Vagina (tissue), 2 donors: ENCODE measurements around the gene MPPED1.

Source experiments
- POLR2A ChIP-seq, 2 donors: fragments of 450-650 bp; IDR thresholded peaks; one replicate each; pipeline ENCODE4 v1.6.1; 2017; ENCODE audit warnings: antibody characterized with exemption in 2 of 2, mild to moderate bottlenecking in 2 of 2, moderate library complexity in 2 of 2
- POLR2AphosphoS5 ChIP-seq, 2 donors: sonication (generic); formaldehyde crosslinking; IDR thresholded peaks; one replicate each; pipeline ENCODE4 v1.9.0; 2017; ENCODE audit warnings: antibody characterized with exemption in 2 of 2, mild to moderate bottlenecking in 2 of 2, low read depth in 1 of 2; ENCODE audit not compliant: insufficient read depth in 1 of 2
- TF ChIP-seq, protein P1 (sequence below), 3 experiments: fragments of 450-650 bp in 2 of 3; fragments of 200-600 bp in 1 of 3; sonication (generic) in 1 of 3; IDR thresholded peaks; one replicate each; pipeline ENCODE4 v1.5.1; 2017 to 2019; ENCODE audit warnings: antibody characterized with exemption in 3 of 3, mild to moderate bottlenecking in 2 of 3, moderate library complexity in 2 of 3

DNA sequence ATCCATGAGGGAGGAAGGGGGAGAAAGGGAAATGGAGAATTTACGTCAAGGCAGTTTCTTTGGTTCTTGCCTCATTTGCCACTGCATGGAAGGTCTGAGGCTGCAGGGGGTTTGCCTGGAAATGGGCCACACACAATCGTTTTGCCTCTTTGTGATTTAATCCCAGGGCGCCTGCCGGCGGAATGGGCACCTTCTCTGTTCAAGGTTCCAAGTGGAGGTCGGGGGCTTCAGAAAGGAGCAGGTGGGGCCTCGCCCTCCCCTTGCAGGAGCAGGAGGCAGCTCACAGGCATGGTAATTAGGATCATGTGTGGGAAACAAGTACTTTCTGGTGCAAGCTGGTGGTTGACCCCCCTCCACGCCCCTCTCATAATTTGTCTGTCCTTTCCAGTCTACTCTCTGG lies 29.9 kb downstream of the MPPED1 start:
- TF ChIP-seq, protein P1, sequence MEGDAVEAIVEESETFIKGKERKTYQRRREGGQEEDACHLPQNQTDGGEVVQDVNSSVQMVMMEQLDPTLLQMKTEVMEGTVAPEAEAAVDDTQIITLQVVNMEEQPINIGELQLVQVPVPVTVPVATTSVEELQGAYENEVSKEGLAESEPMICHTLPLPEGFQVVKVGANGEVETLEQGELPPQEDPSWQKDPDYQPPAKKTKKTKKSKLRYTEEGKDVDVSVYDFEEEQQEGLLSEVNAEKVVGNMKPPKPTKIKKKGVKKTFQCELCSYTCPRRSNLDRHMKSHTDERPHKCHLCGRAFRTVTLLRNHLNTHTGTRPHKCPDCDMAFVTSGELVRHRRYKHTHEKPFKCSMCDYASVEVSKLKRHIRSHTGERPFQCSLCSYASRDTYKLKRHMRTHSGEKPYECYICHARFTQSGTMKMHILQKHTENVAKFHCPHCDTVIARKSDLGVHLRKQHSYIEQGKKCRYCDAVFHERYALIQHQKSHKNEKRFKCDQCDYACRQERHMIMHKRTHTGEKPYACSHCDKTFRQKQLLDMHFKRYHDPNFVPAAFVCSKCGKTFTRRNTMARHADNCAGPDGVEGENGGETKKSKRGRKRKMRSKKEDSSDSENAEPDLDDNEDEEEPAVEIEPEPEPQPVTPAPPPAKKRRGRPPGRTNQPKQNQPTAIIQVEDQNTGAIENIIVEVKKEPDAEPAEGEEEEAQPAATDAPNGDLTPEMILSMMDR (IDR thresholded peaks at IDR 0.05): no peak
- TF ChIP-seq POLR2A (IDR thresholded peaks at IDR 0.05) (no peak), POLR2AphosphoS5 (IDR thresholded peaks at IDR 0.05; ENCODE audit: insufficient read depth in 1 of 2, low read depth in 1 of 2) (no peak)
